ENCODE data around the gene PIP5KL1. TPM values are rescaled to one million over a fixed set of nuclear protein-coding genes. Genes with fewer than 3 reads are reported as not detected.

PIP5KL1 gene
- total RNA-seq, 1 experiment from 2014 or later, result 21.9 TPM

DNA sequence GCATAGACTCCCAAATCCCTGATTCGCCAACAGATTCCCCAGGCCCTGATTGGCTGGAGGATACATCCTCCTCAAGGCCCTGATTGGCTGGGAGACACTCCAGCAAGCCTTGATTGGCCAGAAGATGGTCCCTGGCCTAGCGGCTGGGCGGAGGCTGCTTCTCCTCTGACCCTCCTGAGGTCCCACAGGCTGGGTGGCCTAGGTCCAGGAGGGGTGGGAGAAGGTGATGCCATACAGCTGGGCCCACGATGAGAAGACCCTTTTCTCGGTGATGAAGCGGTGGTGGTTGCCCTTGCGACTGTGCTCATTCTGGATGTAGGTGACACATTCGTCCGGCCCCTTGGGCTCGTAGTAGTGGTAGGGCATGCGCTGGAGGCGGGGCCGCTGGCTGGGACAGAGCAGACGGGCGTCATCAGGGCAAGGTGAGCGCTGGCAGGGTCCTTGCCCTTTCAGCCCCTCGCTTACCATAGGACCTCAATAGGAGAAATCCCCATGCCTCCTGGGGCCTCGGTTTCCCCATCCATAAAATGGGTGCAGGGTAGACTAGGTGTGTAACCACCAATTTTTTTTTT is 44.1 kb downstream of the PIP5KL1 start:
- H2AFZ ChIP-seq, result no peak overlapping the region
- H3K9me3 ChIP-seq (ENCODE audit: insufficient read depth, low read depth), result no peaks in the 10 kb centered on the region
- H3K9me2 ChIP-seq (ENCODE audit: insufficient read depth), result no peaks in the 10 kb centered on the region
- DNase-seq, result no peak
- H3K27me3 ChIP-seq (ENCODE audit: insufficient read depth, low read depth), result no peaks in the 10 kb centered on the region
- ChIA-PET CTCF (interaction anchor here (0.6 kb wide), 1 partner anchor 56 kb away, joined by 7 read pairs; no protein-coding TSS in a partner anchor), POLR2A (ENCODE audit: unreplicated experiment) (no interaction called here)
- intact Hi-C loops (cut with micrococcal nuclease; ENCODE audit: unreplicated experiment), result no loop called here
- H3F3A ChIP-seq (ENCODE audit: insufficient read depth, low read depth), result peaks cover 3% of the 10 kb centered on the region; the same call in 1 of the 2 replicates
- H3K4me1 ChIP-seq (replicated peaks; ENCODE audit: insufficient read depth), result no peaks in the 10 kb centered on the region
- TF ChIP-seq, protein P1, sequence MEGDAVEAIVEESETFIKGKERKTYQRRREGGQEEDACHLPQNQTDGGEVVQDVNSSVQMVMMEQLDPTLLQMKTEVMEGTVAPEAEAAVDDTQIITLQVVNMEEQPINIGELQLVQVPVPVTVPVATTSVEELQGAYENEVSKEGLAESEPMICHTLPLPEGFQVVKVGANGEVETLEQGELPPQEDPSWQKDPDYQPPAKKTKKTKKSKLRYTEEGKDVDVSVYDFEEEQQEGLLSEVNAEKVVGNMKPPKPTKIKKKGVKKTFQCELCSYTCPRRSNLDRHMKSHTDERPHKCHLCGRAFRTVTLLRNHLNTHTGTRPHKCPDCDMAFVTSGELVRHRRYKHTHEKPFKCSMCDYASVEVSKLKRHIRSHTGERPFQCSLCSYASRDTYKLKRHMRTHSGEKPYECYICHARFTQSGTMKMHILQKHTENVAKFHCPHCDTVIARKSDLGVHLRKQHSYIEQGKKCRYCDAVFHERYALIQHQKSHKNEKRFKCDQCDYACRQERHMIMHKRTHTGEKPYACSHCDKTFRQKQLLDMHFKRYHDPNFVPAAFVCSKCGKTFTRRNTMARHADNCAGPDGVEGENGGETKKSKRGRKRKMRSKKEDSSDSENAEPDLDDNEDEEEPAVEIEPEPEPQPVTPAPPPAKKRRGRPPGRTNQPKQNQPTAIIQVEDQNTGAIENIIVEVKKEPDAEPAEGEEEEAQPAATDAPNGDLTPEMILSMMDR (conservative IDR thresholded peaks at IDR 0.05), result no peak
- TF ChIP-seq EZH2 (IDR thresholded peaks at IDR 0.05; ENCODE audit: low read depth), result no peak
- BruUV-seq (replicated peaks), result no TSS peak
- no peak overlapping the region for H3K27ac ChIP-seq
- no peak overlapping the region for H3K4me2 ChIP-seq
- no peaks in the 10 kb centered on the region for H3K36me3 ChIP-seq (ENCODE audit: low read depth)
- H3K4me3 ChIP-seq, result no peak overlapping the region
- no peaks in the 10 kb centered on the region for H3K79me2 ChIP-seq (ENCODE audit: low read depth)
- H4K20me1 ChIP-seq (ENCODE audit: insufficient read depth), result no peaks in the 10 kb centered on the region

DNA sequence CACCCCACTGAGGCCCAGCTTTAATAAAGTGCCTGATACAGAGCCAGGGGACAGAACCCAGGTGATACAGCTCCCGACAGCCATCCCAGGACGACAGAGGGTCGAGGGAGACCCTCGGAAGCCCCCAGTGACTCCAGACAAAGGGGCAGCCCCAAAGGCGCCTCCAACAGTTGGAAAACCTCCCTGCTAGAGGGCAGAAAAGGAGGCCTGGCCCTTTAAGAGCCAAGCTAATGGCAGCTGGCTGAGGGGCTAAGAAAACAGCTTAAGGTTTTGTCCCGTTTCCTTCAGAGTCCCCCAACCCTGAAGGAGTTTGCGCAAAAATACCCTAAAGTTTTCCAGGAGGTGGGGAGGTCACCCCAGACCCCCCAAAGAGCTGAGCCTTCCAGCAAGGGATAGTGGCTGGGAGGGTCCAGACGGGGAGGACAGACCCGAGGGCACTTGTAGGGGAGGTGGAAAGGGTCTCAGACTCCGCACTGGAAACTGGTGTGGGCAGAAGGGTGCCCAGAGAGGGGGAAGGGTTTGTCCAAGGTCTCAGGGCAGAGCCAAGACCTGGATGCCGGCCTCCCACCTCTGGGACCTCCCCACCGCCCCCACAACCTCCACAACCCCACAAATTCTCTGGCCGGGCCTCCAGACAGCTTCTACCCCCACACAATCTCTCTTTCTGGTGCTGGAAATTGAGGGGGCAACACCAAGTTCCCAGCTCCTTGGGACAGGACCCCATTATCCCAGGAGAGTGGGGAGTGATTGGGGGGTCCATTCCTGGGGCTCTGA is 44.9 kb downstream of the PIP5KL1 start:
- no TSS peak for BruUV-seq (replicated peaks)
- Histone ChIP-seq H3K36me3 (ENCODE audit: low read depth) (no peaks in the 10 kb centered on the region), H3K9me2 (ENCODE audit: insufficient read depth) (no peaks in the 10 kb centered on the region), H3K4me1 (replicated peaks; ENCODE audit: insufficient read depth) (no peaks in the 10 kb centered on the region), H3K9me3 (ENCODE audit: insufficient read depth, low read depth) (no peaks in the 10 kb centered on the region), H2AFZ (no peak overlapping the region), H3K27me3 (ENCODE audit: insufficient read depth, low read depth) (no peaks in the 10 kb centered on the region), H3K4me3 (no peak overlapping the region), H3K4me2 (no peak overlapping the region), H3K27ac (no peak overlapping the region), H3F3A (ENCODE audit: insufficient read depth, low read depth) (peaks cover 3% of the 10 kb centered on the region; the same call in 1 of the 2 replicates), H4K20me1 (ENCODE audit: insufficient read depth) (no peaks in the 10 kb centered on the region), H3K79me2 (ENCODE audit: low read depth) (no peaks in the 10 kb centered on the region)
- intact Hi-C loops (cut with micrococcal nuclease; ENCODE audit: unreplicated experiment), result no loop called here
- POLR2A ChIA-PET (ENCODE audit: unreplicated experiment), result no interaction called here
- CTCF ChIA-PET, result interaction anchor here (0.6 kb wide), 1 partner anchor 57 kb away, joined by 7 read pairs; no protein-coding TSS in a partner anchor
- DNase-seq, result no peak
- TF ChIP-seq, protein P1 (conservative IDR thresholded peaks at IDR 0.05), result no peak
- no peak for TF ChIP-seq EZH2 (IDR thresholded peaks at IDR 0.05; ENCODE audit: low read depth)

- no peaks in the 10 kb centered on the region for H3K36me3 ChIP-seq (ENCODE audit: low read depth)
- no peak overlapping the region for H3K4me2 ChIP-seq
- H3K27ac ChIP-seq, result no peak overlapping the region
- H3K4me1 ChIP-seq (replicated peaks; ENCODE audit: insufficient read depth), result no peaks in the 10 kb centered on the region
- no peak for DNase-seq
- no peak overlapping the region for H2AFZ ChIP-seq
- H3K4me3 ChIP-seq, result no peak overlapping the region
- no peak for TF ChIP-seq EZH2 (IDR thresholded peaks at IDR 0.05; ENCODE audit: low read depth)
- TF ChIP-seq, protein P1 (conservative IDR thresholded peaks at IDR 0.05), result no peak
- no peaks in the 10 kb centered on the region for H3K79me2 ChIP-seq (ENCODE audit: low read depth)
- intact Hi-C loops (cut with micrococcal nuclease; ENCODE audit: unreplicated experiment), result no loop called here
- no TSS peak for BruUV-seq (replicated peaks)
- peaks cover 3% of the 10 kb centered on the region; the same call in 1 of the 2 replicates for H3F3A ChIP-seq (ENCODE audit: insufficient read depth, low read depth)
- H3K27me3 ChIP-seq (ENCODE audit: insufficient read depth, low read depth), result no peaks in the 10 kb centered on the region
- no peaks in the 10 kb centered on the region for H3K9me2 ChIP-seq (ENCODE audit: insufficient read depth)
- H3K9me3 ChIP-seq (ENCODE audit: insufficient read depth, low read depth), result no peaks in the 10 kb centered on the region
- H4K20me1 ChIP-seq (ENCODE audit: insufficient read depth), result no peaks in the 10 kb centered on the region
- CTCF ChIA-PET, result no interaction called here
- POLR2A ChIA-PET (ENCODE audit: unreplicated experiment), result no interaction called here
Observed at GRCh38 chr9:127884976-127885490, 45.5 kb downstream of the PIP5KL1 start.

All from PC-9 (cell line).